K562 (cell line): Measurements from ENCODE around the gene SLC45A3. TPM values are rescaled to one million over a fixed set of nuclear protein-coding genes. Genes with fewer than 3 reads are reported as not detected.

Experiments
- CBFA2T2 ChIP-seq: fragments of 450-650 bp; conservative IDR thresholded peaks from 2 replicates; pipeline ENCODE4 v1.6.1; 2017; ENCODE audit warnings: mild to moderate bottlenecking
- HDAC2 ChIP-seq: fragments of 450-650 bp; IDR thresholded peaks from 2 replicates; pipeline ENCODE4 v1.6.1; 2016; ENCODE audit warnings: mild to moderate bottlenecking
- HMGN3 ChIP-seq: IDR thresholded peaks from 2 replicates; pipeline ENCODE4 v1.6.1; 2011; ENCODE audit warnings: borderline replicate concordance, low read depth, mild to moderate bottlenecking, mixed read lengths, low read length; ENCODE audit not compliant: insufficient read length; ENCODE audit errors: extremely low read depth
- MCM3 ChIP-seq: fragments of 450-650 bp; IDR thresholded peaks from 2 replicates; pipeline ENCODE4 v1.6.1; 2016
- PBX2 ChIP-seq, 2 experiments: IDR thresholded peaks in 1 of 2; conservative IDR thresholded peaks in 1 of 2; 2 replicates each; pipeline ENCODE4 v1.6.1; 2016; ENCODE audit warnings: low read depth in 2 of 2, mild to moderate bottlenecking in 1 of 2, missing compliant biosample characterization in 1 of 2, missing genetic modification characterization in 1 of 2, moderate library complexity in 1 of 2
- PHB ChIP-seq: fragments of 250-450 bp; sonication (Bioruptor Pico); IDR thresholded peaks from 2 replicates; pipeline ENCODE4 v1.5.0; 2021
- PHF8 ChIP-seq: fragments of 200-600 bp; sonication (generic); IDR thresholded peaks from 2 replicates; pipeline ENCODE4 v1.6.1; 2012; ENCODE audit warnings: mixed run types, mild to moderate bottlenecking, inconsistent platforms, low read length, moderate library complexity, borderline replicate concordance
- RBBP5 ChIP-seq: fragments of 200-600 bp; sonication (generic); IDR thresholded peaks from 2 replicates; pipeline ENCODE4 v1.6.1; 2012; ENCODE audit warnings: borderline replicate concordance, mild to moderate bottlenecking, low read length, control low read depth, inconsistent platforms; ENCODE audit not compliant: insufficient read depth, poor library complexity, severe bottlenecking
- SP2 ChIP-seq: IDR thresholded peaks from 2 replicates; pipeline ENCODE4 v1.6.1; 2011; ENCODE audit warnings: mild to moderate bottlenecking, low read depth, low read length, moderate library complexity; ENCODE audit not compliant: poor library complexity, severe bottlenecking; ENCODE audit errors: extremely low read depth
- TEAD1 ChIP-seq, 2 experiments: fragments of 450-650 bp in 1 of 2; sonication (generic) in 1 of 2; formaldehyde crosslinking; IDR thresholded peaks; 2 replicates each; pipeline versions ENCODE4 v1.4.0 to v1.8.0; 2020 to 2022; ENCODE audit warnings: mild to moderate bottlenecking in 2 of 2, missing genetic modification reagents in 1 of 2
- ZFP30 ChIP-seq: fragments of 250-450 bp; sonication (Bioruptor Pico); IDR thresholded peaks from 2 replicates; pipeline ENCODE4 v1.8.0; 2022; ENCODE audit warnings: moderate library complexity, mild to moderate bottlenecking, inconsistent platforms, borderline replicate concordance
- ZNF584 ChIP-seq: fragments of 200-800 bp; sonication (Bioruptor generic); IDR thresholded peaks from 2 replicates; pipeline ENCODE4 v1.6.1; 2016; ENCODE audit warnings: low read depth, mild to moderate bottlenecking, missing genetic modification characterization, missing compliant biosample characterization
- ZNF696 ChIP-seq: fragments of 250-450 bp; sonication (Bioruptor Pico); conservative IDR thresholded peaks from 2 replicates; pipeline ENCODE4 v1.4.0; 2020; ENCODE audit warnings: mild to moderate bottlenecking, moderate library complexity
- polyA plus RNA-seq, 8 experiments: library from polyadenylated mRNA; depleted of rRNA in 4 of 8; stranded (reverse) in 5 of 8; unstranded in 3 of 8; fragments of >200 nt; fragmentation: Nextera tagmentation in 2 of 8; fragmentation: Illumina TruSeq in 1 of 8; extraction: Ambion mirVana in 2 of 8; extraction: Trizol in 1 of 8; gene quantifications; 2 replicates each; pipeline versions ENCODE4 v1.2.1 to v1.2.3, GENCODE V29; 2011 to 2014; ENCODE audit warnings: inconsistent platforms in 1 of 8, missing spikeins in 1 of 8
- total RNA-seq, 7 experiments: library from RNA; depleted of rRNA in 6 of 7; stranded (reverse); fragments of >200 nt in 6 of 7; fragmentation: Illumina TruSeq in 2 of 7; extraction: Trizol in 2 of 7; gene quantifications; 2 replicates each; pipeline versions ENCODE4 v1.2.1 to v1.2.3, GENCODE V29; 2011 to 2021; ENCODE audit warnings: low replicate concordance in 1 of 7
- TF ChIP-seq, protein P1 (sequence below), 2 experiments: IDR thresholded peaks; 2 replicates each; pipeline ENCODE4 v1.6.1; 2011; ENCODE audit warnings: borderline replicate concordance in 1 of 2, control low read depth in 1 of 2, low read depth in 1 of 2, low read length in 1 of 2, mild to moderate bottlenecking in 1 of 2, mixed read lengths in 1 of 2, moderate library complexity in 1 of 2; ENCODE audit not compliant: insufficient read depth in 1 of 2, insufficient read length in 1 of 2, poor library complexity in 1 of 2, severe bottlenecking in 1 of 2; ENCODE audit errors: extremely low read depth in 1 of 2
- TF ChIP-seq, protein P2 (sequence below): fragments of 250-450 bp; sonication (Bioruptor Pico); IDR thresholded peaks from 2 replicates; pipeline ENCODE4 v1.4.0; 2020; ENCODE audit warnings: mild to moderate bottlenecking, moderate library complexity, borderline replicate concordance

SLC45A3 gene
- total and polyA plus RNA-seq, 9 of the 15 experiments (the other 6 are each of a cell fraction or from before 2014, with no cell fraction given) = 0.06 to 3.3 (median 1.3) TPM

DNA sequence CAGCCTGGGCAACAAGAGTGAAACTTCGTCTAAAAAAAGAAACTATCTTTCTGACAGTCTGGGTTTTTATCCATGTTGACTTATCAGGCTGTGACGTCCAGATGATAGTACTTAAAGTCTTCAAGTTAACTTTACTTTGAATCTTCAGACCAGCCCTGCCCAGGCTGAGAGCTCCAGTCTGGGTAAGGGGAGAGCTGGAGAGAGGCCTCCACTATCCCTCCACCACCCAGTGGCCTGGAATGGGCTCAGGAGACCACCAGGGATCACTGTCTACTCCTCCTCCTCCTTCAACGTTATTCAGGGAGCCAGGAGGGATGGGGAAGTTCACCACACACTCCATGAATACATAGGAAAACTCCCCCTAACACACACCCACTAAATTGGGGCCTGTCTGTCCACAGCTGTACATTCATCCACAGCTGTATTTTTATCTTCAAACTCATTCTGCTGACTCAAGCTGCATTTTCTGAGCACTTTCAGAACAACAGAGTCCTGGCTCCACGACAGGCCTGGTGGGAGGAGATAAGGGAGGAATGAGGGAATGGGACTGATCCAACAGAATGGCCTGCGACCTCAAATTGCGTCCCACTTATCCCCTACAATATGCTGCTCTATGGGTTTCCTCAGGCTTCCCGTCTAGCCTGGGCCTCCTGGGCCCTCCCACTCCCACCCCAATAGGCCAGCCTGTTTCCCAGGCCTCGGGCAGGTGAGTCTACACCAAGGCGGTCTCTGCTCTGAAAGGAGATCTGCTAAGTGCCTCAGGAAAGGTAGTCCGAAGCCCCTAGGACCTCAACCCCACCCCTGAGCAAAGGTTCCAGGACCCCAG lies 1.8 kb downstream of the SLC45A3 start (continued):
- TF ChIP-seq, protein P1, sequence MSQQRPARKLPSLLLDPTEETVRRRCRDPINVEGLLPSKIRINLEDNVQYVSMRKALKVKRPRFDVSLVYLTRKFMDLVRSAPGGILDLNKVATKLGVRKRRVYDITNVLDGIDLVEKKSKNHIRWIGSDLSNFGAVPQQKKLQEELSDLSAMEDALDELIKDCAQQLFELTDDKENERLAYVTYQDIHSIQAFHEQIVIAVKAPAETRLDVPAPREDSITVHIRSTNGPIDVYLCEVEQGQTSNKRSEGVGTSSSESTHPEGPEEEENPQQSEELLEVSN (IDR thresholded peaks at IDR 0.05; ENCODE audit: borderline replicate concordance in 1 of 2, extremely low read depth in 1 of 2, insufficient read depth in 1 of 2, insufficient read length in 1 of 2, low read depth in 1 of 2, low read length in 1 of 2, poor library complexity in 1 of 2, severe bottlenecking in 1 of 2) = peak in 1 of 2 experiments; percentile 19
- TF ChIP-seq, protein P2, sequence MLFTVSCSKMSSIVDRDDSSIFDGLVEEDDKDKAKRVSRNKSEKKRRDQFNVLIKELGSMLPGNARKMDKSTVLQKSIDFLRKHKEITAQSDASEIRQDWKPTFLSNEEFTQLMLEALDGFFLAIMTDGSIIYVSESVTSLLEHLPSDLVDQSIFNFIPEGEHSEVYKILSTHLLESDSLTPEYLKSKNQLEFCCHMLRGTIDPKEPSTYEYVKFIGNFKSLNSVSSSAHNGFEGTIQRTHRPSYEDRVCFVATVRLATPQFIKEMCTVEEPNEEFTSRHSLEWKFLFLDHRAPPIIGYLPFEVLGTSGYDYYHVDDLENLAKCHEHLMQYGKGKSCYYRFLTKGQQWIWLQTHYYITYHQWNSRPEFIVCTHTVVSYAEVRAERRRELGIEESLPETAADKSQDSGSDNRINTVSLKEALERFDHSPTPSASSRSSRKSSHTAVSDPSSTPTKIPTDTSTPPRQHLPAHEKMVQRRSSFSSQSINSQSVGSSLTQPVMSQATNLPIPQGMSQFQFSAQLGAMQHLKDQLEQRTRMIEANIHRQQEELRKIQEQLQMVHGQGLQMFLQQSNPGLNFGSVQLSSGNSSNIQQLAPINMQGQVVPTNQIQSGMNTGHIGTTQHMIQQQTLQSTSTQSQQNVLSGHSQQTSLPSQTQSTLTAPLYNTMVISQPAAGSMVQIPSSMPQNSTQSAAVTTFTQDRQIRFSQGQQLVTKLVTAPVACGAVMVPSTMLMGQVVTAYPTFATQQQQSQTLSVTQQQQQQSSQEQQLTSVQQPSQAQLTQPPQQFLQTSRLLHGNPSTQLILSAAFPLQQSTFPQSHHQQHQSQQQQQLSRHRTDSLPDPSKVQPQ = peak; percentile 77; the same call in 1 of the 2 replicates
- TF ChIP-seq ZFP30 (CRISPR knock-in tag) (no peak), PBX2 (CRISPR knock-in tag; IDR thresholded peaks at IDR 0.05; ENCODE audit: low read depth) (no peak), PBX2 (tag; conservative IDR thresholded peaks at IDR 0.05; ENCODE audit: low read depth) (peak; percentile 74), HDAC2 (peak; percentile 78), CBFA2T2 (peak; percentile 100), ZNF584 (CRISPR knock-in tag) (peak; percentile 95), ZNF696 (CRISPR knock-in tag) (no peak), PHB (CRISPR knock-in tag) (no peak), MCM3 (no peak), SP2 (no peak), HMGN3 (peak; percentile 92), RBBP5 (peak; percentile 34), PHF8 (no peak; the same call in 1 of the 2 replicates), TEAD1 (CRISPR knock-in tag; IDR thresholded peaks at IDR 0.05) (peak; percentile 93 to 95)
